ENCODE measurements around the gene MYH15.

MYH15 gene

DNA sequence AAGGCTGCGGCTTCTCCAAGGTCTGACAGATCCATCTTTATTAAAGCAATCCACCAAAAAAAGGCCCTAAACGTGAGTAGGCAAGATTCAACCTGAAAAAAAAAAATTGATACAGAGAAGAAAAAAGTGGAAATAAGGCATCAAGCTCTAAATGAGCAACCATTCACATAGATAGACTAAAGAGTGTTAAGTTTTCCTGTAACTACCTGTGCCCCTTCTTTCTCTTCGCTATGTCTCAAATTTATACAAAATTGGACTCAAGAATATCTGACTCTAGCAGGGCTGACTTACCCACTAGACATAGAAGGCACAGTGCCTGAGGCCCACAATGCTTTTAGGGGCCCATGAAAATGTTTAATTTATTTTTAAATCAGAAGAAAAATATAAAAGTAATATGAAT lies at the start of gene MYH15:
TSS of gene MYH15 (minus strand) at position 101 of the 400 bp plus-strand sequence. CDS start at position 35, 66 bp downstream.
- DNase-seq = no peak

DNA sequence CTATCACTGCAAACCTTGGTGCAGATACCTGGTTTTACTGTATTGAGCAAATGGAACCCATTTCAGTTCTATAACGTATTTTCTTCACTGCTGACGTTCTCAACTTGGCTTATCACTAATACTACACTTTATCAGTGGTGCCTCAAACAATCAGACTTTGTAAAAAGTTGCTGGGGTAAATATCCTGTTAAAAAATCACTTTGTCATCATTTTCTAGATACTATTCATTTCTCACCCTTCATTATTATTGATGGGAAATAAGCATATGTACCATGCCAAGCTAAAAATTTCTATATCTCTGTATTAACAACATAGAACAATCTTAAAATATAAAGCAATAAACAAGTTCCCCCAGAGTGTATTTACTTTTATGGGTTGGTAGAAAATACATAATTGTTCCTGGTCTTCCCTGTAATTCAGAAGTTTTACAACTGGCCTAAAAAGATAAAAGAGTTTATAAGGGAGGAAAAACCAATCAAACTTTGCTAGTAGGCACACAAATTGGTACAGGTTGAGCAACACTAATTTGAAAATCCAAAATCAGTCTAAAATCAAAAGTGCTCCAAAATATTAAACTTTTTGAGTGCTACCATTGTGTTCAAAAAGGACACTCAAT lies 45.7 kb upstream of the MYH15 start:
- no peak for DNase-seq

DNA sequence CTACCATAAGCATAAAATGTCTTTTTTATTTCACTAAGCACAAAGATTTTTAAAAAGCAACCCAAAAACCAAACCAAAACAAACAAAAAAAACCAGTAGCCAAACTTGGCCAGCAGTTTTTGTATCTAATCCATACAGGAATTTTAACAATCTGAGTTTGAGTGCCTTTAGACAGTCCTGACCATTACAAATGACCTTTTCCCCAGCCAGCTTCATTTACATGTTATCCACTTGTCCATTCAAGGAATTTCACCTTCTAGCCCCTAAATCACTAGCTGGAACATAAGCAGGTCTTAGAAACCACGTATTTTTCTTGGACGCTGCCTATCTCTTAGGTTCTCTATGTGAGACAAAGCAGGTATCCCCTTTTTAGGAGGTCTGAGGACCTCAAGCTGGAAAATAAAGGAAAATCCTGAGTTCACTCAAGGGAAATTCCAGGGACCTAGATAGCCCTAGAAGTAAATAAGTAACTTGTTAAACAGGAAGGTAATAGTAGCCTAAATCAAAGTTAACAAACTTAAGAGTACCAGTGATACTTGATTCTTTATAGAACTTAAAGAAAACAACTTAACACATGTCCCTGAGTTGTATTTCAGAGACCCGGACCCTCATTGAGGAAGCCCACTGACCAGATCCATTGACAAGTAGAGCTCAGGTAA lies 44.6 kb upstream of the MYH15 start:
- no peak for DNase-seq

DNA sequence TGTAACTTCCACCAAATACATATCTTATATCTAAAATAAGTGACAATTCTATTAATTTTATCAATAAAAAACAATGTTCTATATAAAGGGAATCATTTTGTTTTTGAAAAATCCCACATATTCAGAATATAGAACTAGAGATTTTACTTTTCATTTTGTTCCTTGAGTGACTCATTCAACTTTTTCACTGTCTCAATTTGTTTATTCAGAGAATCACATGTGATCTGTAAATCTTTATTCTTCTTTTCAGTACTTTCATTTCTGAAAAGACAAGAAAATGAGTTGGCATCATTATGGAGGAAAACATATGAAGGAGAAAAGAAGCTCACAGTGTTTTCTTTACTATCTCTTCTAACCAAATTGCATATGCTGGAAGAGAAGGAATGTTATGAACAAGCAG lies 43.8 kb upstream of the MYH15 start:
- no peak for DNase-seq

DNA sequence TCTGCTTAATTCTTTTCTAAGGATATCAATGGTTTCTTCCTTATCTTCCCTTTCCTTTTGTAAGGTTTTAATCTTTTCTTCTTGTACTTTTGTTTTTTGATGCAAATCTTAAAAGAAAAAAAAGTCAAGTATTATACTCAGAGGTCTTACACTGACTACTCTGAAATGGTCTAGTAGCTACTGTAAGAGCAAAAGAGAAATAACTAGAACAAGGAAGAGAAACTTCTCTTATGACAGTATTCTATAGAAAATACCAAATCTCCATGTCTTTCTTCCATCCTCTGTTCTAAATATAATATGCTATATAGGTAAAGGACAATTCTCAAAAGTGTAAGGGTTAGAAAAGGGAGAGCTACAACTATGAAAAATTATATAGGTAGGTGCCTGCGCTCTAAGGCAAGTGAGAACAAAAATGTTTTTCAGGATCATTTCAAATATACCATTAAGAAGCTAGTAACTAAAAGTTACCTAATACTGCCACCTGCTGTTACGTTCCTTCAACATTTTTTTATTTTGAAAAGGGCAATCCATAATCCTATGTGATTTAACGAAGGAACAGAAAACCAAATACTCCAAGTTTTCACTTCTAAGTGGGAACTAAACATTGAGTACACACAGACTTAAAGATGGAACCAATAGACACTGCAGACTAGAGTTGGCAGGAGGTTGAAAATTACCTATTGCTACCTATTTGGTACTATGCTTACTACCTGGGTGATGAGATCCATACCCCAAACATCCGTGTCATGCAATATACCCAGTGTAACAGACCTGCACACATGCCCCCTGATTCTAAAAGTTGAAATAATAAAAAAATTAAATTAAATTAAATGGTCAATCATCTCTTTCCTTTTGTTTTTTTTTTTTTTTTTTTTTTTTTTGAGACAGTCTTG lies 42.1 kb upstream of the MYH15 start:
- DNase-seq = peak in 1 of 2 experiments; percentile 9

DNA sequence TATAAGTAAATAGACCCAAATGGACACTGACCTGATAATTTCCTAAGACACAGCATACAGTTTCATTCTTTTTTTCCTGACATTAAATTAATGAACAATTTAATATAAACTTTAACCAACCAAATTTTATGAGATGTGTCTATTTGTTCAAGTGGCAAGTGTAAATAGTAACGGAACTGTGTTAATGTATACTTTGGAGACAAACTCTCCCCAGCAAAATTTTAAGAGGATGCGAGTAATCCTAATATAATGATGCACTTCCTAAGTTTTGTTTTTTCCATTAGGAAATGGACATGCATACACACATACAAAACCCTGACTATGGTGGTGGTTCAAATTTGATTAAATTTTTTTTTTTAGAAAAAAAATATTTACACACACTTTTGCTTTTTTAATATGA lies 38.5 kb upstream of the MYH15 start:
- DNase-seq = no peak

DNA sequence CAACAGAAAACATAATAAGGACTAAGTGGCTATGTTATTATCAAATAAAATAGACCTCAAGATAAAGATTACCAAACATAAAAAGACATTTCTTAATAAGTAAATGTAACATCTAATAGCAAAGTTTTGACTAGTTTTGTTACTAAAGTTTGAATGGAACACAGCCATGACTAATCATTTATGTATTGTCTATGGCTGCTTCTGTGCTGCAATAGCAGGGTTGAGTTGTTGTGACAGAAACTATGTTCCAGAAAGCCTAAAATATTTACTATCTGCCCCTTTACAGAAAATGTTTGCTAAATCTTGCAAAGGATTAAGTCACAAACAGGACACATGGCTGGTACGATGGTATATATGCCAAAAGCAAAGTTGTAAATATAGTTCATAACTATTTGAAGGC lies 37.9 kb upstream of the MYH15 start:
- no peak for DNase-seq

DNA sequence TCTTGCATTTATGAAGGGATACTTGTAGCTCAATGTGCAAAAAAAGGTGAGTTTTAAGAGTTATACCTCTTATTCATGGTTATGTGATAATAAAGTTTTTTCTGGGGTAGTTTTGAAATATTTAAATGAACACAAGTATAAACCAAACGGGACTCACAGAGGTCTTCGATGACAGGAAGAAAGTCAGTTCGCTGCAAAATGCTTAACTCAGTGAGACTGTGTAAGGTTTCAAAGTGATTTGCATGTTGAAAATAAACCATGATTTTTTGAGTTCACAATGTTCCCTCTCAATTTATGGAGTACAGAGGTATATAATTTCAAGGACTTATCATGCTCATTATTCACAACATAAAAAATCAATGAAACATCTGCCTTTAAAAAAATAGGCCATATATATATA lies 36.3 kb upstream of the MYH15 start:
- no peak for DNase-seq

DNA sequence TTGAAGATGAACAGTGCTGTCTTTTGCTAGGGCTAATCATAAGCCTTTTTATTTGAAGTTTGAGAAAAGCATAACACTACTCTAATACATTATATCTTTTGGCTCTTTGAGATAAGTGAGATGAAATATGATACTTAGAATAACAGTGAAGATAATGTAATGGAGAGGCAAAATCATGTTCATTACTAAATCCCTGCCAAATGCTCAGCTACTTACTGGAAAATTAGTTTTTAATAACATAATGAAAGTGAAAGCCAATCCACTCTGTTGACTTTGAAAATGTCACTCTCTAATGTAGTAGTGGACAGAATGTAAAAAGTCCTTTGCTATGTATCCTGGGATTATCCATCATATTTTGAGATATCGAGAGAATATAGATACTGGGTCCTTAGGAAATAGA lies 35.9 kb upstream of the MYH15 start:
- no peak for DNase-seq

DNA sequence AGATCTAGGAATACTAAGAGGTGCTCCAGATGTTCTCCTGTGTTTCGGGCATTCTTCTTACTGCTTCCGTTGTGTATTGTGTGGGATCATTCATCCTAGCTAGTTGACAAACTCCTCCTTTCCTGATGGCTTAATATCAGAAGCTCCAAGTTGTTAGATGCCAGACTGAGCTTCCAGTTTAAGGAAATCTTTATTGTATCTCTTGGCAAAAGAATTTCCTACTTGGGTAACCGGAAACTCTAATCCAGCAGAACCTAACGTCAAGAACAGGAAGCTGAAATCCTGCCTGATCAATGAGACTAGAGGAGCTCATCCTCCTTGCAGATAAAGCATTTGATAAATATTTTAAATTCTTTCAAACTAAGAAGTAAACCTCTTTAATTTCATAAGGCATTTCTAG lies 27.7 kb upstream of the MYH15 start:
- DNase-seq = no peak

DNA sequence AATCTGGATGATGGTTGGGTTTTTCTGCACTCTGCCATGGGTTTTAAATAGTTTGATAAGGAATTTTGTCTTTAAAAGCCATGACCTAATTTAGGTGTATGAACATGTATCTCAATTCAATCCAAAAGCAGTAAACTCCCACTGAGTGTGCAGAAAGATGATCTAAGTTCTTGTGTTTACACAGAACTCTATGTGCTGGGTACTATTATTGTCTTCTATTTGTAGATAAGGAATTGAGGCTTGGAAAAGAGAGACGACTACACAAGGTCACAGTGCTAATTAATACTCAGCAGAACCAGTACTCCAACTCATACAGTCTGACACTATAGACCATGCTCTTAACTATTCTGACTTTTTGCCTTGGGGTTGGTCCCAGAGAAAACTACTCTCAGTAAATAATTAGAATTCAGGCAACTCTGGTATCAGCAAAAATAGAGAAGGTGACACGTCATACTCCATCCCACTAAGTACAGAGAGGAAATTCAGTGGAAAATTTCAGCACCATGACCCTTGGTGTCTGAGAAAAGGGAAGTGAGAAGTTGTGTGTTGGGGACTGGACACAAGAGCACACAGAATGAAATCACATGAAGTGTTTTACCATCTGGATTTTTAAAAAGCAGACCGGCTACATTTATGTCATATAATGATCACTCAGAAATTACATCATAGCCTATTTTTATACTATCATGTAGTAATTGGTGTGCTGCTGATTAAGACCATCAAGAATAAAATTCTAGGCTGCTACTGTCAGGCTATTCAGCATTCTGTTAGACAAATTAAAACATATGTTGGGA lies 18.3 kb upstream of the MYH15 start:
- no peak for DNase-seq

DNA sequence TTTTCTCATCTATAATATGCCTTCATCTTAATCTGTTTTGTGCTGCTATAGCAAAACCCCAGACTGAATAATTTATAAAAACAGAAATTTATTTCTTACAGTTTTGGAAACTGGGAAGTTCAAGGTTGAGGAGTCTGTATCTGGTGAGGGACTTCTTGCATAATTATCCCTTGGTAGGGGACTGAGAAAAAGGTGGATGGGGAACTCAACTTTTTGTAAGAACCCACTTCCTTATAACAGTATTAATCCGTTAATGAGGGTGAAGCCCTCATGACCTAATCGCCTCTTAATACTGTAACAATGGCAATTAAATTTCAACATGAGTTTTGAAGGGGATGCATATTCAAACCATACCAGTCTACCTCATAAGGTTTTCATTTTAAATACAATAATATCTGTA lies 17.4 kb upstream of the MYH15 start:
- no peak for DNase-seq

DNA sequence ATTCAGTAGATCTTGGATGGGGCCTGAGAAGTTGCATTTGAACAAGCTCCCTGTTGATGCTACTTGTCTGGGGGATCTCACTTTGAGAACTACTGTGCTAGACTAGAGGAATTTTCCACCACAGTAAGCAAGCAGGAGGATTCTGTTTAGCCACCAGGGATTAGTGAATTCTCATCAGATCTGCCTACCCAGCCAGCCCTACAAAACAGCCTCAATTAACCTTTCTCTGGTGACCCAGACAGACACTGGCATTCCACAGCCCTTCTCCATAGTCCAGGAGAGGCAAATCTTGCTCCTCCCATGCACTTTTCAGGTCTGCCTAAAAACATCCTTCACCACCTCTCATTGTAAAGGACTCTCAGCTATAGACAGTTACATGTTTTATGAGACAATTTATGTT lies 16.7 kb upstream of the MYH15 start:
- DNase-seq = no peak

DNA sequence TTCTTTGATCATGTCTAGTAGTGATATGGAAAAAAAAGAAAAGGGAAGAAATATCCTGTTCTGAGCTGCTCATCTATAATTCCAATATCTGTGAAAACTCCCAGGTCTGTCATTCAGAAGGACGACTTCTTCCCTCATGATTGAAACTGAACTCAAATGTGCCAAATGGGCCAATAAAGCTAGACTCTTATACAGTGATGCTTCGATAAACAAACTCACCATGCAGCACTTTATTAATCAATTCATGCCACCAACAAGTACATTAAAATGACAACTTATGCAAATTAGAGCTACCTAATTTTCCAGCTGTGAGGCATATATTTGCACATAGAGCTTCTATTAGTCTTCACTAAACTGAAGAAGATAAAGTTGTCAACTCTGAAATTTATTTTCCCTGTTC lies 15.6 kb upstream of the MYH15 start:
- no peak for DNase-seq

DNA sequence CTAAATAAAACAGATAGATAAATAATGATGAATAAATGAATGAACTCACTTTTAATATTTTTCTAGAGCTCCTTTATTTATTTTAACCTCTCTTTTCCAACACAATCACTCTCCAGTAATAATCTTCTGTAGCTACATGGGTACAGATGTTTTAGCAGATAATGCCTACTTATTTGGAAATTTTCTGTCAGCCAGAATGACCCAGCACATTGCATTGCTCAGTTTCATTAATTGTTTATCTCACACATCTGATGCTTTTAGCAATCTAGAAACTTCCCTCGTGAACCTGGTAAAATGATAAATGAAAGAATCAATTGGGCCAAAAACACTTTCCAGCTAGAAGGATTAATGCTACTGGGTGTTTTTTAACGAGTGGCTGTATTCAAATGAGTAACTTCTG lies 14.9 kb upstream of the MYH15 start:
- no peak for DNase-seq

DNA sequence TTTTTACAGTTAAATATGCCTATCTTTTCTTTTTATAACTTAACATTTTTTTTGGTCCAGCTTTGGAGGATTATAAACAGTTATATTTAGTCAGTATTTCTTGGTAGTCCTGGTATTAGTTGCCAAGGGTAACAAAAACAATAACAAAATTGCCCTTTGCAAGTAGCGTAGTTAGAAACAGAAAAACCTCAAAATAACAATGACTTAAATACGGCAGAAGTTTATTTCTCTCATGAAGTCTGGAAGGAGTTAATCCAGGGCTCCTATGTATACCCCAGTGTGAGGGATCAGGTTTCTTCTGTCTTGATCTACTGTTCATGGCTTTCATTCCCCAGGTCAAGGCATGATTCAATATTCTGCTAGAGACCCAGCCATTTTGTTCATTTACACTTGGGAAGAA lies 14.1 kb upstream of the MYH15 start:
- DNase-seq = no peak

DNA sequence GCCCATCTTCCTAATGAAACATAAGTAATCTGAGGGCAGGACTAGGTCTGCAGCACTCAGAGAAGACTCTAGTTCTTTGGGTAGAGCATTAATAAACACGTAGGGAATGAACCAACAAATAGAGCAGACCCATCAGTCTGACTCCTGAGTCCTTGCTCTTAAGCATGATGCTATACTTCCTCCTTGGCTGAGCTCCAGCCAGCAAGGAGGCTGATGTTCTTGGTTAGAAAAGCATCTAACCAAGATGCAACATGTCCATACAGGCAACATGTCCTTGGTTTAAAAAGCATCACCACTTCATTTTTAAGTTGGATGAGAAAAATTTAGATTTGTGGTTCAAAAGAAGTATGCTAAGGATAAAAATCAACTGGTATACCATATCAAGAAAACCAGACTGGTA lies 8.5 kb upstream of the MYH15 start:
- DNase-seq = no peak

DNA sequence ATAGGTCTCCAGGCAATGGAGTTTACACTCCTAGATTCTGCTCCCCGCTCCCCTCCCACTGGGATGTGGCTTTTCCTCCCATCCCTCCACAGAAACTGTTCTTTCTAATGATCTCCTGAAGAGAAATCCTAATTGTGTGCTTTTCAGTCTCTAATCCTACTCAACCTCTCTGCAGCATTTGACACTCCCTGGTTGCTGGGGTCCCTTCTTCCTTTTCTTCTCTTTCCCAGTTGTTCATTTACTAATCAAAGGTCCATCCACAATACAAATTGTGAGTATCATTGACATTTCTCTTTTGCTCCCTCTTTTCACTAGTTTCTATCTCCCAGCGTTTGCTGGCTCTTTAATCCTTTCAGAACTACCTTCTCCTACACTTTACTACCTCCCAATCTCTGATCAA lies 6.5 kb upstream of the MYH15 start:
- DNase-seq = no peak

DNA sequence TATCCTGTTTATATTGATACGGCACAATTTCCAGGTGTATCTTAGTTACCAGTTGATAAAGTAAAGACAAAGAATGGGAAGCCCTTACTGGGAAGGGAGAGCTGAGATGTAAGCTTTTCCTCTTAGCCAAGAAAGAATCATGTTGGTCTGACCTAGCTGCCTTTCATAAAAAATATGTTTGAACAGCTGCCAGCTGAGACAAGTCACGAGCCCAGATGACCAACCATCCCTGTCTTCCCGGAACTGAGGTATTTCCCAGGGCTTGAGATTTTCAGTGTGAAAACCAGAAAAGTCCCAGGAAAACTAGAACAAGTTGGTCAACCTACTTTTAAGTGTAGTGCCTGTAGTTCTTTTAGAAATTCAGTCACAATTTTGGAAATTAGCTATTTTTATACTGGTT lies 3.6 kb upstream of the MYH15 start:
- DNase-seq = peak; percentile 49 to 54

DNA sequence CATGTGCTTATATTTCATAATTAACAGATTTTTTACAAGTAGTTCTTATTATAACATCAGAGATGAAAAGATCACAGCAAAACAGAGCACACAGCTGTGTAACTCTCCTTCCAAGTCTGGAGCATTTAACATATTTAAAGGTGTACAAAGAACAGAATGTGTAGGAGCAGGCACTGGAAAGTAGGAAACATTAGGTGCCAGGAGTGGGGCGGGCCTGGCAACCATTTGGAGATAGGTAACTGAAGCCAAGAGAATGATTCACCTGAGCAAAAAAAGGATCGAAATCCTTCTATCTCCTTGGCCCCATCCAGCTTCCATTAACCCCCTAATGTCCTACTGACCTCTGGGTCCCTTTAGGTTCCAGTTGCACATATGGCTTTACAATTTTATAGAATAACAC lies 2.3 kb upstream of the MYH15 start:
- DNase-seq = no peak

DNA sequence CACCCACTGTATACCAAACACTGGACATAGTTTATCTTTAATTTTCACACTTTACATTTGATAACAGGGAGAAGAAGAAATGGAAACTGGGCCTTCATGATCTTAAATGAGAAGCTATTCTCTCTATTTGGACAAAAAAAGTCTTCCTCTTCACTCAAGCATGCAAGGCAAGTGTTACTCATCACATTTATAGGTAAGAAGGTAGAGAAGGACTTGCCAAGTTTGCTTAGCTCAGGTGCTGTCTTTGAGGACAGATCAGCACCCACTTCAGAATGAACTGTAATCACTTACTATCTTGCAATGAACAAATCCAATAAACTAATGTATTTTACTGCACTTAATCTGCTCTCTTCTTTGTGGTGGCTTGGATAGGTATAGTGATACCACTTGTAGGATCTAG lies 1.1 kb upstream of the MYH15 start:
- no peak for DNase-seq

DNA sequence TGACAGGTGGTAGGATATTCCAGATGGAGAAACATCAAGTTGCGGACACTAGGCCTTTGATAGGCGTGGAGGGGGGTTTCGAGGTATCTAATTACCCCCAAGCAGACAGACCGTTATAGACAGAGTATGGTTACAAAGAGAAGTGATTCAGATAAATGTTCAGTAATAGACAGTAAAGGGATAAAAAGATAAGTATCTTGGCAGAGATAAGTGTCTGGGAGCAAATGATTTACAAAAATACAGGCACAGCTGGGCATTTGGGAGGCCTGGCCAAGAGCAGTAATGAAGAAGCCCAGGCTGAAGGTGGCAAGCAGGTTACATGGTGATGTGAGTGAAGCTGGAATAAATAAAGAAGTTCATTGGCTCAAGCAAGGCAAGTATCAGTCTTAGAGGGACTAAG lies 659 bp upstream of the MYH15 start:
- DNase-seq = no peak

DNA sequence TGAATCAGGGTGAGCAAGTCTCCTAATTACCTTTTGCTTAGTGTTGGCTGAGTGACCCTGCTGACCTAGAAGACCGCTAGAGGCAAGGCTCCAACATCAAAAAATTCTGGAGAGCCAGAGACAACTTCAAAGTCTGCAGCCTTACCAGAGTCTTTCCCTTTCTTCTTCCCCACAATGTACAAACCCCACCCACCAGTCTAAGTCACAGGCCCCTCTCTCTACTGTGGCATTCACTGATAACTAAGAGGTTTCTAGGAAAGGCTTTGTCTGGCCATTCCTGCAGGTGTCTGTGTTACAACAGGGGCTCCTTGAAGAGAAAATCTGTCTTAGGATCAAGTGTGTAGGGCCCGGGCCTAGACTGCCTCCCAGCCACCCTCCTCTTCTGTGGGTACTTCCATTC lies 525 bp downstream of the MYH15 start:
- no peak for DNase-seq
